HG03045 (cell line): ENCODE measurements around the gene TUBGCP3.

Experiments used
- ATAC-seq: cut with Tn5 transposase; IDR thresholded peaks from one replicate; pipeline ENCODE4 v1.9.1; 2021; ENCODE audit warnings: mild to moderate bottlenecking, moderate library complexity; ENCODE audit not compliant: unreplicated experiment

Gene TUBGCP3

DNA sequence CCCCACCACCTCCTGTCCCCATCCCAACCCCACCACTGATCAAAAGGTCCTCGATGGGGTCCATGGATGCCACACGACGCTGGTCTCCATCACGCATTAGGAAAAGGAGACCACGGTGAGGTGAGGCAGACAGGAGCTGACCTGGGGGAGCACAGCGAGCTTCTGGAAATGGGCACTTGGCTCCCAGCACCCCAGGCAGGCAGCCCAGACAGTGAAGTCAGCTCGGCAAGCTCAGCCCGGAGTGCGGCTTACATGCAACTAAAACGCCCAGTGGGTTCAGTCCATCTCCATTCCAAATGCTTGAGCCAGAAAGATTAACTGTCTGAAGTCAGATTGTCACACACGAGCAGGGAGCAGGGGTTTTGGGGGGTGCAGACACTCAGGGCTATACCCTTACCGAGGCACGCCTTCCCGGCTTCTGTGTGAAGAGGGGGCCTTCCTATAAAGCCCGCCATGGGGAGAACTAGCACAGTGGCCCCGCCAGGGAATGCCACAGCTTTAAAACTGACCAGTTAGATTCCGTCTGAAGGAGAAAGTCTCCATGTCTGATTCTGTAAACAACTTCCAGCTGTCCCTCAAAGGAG is 132.4 kb downstream of the TUBGCP3 start:
- ATAC-seq, result no peak

DNA sequence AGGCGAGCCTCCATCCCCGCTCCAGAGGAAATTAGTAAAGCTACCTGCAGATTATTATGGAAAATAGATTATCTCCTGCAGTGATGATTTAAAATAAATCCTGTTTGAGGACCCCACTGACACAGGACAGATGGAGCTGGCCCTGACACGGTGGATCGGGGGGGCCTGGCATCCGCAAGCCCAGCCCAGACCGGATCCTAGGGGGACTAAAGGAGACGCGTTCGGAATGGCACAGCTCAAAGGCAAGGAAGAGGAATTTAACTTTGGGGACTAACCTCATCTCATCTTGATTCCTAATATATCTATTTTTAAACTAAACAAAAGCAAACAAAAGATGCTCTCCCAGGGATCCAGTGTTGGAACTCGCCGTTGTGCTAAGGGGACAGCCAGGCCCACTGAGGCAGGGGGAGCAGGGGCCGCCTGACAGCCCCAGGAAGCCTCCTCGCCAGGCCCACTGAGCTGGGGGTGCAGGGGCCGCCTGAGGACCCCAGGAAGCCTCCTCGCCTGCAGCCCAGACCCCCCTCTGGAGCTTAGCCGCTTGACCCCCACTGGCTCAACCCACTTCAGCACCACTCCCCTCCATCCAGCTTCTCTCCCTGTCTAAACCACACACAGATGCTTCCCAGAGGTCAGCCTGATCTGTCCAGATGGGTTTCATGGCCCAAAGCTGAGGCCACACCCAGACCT is 133.2 kb downstream of the TUBGCP3 start:
- ATAC-seq, result no peak

DNA sequence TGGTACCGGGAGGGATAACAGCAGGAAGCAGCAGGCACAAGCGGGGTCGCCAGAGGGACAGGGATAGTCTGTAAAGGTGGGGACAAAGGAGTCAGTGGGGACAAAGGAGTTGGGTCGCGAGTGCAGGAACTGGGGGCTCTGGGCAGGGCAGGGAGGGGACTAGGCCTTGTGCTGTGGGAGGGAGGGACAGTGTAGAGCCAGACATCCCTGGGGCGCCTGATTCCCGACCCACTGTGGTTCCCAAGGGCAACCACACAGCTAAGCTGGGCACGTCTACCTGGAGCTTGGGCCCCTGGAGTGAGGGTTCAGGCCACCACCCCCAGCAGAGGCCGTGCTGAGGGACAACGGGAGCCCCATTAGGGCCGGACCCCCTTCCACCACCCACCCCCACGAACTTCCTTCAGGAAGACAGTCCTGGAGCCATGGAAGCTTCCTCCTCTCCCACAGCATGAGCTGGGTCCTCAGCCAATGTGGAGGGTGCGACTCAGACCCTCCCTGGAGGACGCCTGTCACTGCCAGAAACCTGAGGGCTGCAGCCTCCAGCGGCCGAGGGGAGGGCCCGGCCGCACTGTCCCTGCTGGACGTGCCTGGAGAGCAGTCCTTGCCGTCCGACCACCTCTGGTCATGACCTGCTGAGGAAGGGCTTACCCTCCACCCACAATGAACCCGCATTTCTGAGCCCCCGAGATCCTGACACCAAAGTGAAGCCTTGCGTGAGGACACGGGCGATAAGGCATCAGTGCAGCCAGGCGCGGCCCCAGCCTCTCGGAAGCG is 133.9 kb downstream of the TUBGCP3 start:
- no peak for ATAC-seq

DNA sequence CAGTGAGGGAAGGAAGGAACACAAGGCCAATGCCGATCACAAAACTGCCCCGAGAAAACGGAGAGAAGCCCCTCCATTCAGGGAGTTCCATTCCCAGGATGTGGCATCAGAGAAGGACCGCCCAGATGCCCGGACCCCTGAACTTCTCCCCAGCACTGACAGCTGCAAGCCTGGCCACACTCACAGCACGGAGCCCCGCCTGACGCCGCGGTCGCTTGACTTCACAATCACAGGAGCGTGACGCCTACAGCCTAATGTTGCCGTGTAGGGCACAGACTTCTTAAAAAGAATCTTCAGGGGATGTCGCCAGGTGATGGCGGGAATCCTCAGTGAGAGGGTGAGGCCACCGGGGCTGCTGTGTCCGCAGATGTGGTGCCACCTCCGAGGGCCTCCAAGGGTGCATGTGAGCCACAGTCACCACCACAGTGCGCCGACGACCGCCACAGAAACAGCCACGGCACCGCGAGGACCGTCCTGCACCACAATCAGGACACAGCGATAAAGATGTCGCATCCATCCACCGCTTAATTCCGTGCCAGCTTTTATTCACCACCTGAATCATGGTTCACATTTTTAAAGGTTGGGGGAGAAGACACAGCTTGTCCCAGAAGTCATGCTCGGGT is 134.6 kb downstream of the TUBGCP3 start:
- ATAC-seq, result no peak

GRCh38 chr13:112452380-112453206 is 135.4 kb downstream of the TUBGCP3 start:
- ATAC-seq, result no peak

DNA sequence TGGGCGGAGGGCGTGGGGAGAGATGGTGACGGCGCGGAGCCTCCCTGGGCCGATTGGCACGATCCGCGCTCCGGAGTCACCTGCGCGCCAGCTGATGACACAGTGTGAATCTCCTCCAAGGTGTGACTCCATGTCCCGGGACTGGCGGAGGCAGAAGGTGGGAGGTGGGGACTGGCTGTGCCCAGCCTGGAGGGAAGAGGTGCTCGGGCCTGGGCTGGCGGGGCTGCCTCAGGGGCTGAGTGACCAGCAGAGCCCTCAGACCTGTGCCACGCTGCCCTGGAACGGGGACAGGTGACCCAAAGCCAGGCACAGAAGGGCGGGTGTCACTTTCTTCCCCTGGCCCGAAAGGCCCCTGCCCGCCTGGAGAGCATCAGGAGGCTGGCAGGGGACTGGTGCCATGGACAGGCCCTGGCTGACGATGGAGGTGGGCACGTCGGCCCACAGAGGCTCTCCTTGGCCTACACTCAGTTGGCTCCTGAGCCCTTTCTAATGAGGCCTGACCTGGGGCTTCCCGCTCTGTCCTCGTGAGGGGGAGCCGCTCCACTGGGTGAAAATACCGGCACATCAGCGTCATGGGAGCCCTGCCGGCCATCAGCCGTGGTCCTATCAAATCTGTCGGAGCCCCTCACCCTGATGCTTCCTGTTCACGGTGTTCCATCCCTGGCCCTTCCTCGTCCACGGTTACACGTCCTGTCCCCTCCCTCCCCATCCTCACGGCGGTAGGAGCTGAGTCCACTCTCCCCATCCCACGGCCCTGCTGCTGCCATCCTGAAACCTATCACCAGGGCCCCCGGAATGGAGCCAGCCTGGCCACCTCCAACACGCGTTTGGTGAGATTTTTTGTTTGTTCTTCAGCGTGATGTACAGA is 136.2 kb downstream of the TUBGCP3 start:
- no peak for ATAC-seq

- ATAC-seq, result no peak
These were observed 137.1 kb downstream of the TUBGCP3 start for GRCh38 chr13:112450904-112451240.

DNA sequence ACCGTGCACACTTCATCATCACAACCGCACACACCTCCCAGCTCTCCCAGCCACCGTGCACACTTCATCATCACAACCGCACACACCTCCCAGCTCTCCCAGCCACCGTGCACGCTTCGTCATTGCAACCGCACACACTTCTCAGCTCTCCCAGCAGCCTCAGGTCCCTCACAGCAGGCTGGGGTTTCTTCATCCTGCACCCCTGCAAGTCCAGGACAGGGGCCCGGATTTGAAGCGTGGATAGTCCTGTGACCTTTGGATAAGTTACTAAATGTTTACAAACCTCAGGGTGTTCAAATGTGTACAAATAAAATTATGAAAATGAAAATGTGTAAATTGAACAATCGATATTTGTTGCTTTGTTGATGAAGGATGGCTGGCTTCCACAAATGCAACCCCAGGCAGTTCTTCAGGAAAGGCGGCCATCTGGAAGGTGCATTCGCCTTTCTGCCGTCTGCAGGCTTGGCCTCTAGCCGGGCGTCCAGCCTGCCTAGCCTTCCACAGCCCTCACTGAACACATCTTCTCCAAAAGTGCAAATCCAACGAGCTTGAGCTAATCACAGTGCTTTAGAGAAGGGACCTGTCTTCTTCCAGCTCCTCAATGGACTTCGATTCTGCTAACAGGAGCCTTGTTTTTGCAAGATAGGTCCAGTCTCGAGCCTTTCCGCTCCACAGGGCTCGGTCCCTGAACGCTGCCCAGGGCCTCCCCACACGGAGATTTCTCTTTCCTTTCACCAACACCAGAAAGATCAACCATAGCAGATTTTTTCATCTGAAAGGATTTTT is 137.6 kb downstream of the TUBGCP3 start:
- no peak for ATAC-seq

DNA sequence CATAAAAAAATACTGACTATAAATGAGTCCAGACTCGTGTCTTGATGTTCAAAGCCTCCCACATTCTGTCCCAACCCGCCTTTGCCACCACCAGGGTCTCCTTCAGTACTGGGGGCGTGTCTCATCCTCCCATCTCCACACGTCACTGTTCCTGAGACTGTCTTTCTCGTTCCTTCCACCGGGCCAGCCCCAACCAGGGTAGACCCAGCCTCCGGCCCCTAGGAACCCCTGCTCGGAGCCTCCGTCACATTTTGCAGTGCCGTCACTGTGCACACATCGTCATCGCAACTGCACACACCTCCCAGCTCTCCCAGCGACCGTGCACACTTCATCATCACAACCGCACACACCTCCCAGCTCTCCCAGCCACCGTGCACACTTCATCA is 138.4 kb downstream of the TUBGCP3 start:
- ATAC-seq, result no peak

DNA sequence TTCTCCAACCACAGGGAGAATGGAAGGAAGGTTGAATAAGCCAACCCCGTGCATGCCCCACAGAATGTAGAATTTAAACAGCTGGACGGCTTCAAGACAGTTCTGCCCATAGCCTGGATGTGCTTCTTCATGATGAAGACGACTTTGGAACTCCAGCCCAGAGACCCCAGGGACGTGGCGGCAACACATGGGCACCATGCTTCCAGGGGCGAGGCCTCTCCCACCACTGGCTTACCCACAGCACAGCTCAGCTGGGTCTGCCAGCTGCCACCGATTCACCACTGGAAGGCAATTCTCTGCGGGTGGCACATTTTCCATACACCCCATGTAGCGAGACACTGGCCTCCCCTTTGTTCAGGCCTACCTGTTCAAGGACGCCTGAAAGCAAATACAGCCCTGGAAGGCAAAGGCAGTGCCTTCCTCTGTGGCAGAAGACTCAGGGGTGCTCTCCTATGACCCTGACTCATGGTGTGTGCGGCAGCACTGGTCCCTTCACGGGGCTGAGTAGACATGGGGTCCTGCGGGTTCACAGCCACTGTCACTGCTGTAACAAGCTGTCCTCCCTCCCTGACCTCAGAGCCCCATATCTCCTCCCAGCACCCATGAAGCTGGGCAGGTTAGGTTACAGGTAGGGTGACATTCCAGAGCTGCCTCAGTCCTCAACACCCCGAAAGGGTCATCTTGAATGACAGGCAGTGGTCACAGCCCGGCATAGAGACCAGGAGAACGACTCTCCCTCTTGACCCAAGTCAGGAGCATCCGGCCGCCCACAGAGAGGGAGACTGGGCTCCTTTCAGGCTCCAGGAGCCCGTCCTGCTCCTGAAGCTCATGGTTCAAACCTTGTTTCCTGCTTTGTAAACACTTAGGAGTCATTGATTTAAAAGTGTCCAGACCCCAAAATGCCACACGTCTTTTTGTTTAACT is 139.1 kb downstream of the TUBGCP3 start:
- no peak for ATAC-seq

- no peak for ATAC-seq
These were observed 140.0 kb downstream of the TUBGCP3 start for GRCh38 chr13:112447761-112448603.

- no peak for ATAC-seq
These were observed 140.6 kb downstream of the TUBGCP3 start for GRCh38 chr13:112447306-112447705.

GRCh38 chr13:112446867-112447266 is 141.1 kb downstream of the TUBGCP3 start:
- no peak for ATAC-seq

- ATAC-seq, result no peak
These were observed 141.5 kb downstream of the TUBGCP3 start for GRCh38 chr13:112446347-112446861.

GRCh38 chr13:112445411-112446271 is 142.3 kb downstream of the TUBGCP3 start:
- no peak for ATAC-seq
